ENCODE data around the gene GADD45G. TPM values are rescaled to one million over a fixed set of nuclear protein-coding genes. Genes with fewer than 3 reads are reported as not detected.

Gene GADD45G
- total RNA-seq, 1 donor from 2014 or later: 16.2 TPM

- intact Hi-C loops (cut with DNase I): no loop called here
- Histone ChIP-seq H3K4me1 (peaks cover 19% of the 10 kb centered on the region), H3K36me3 (no peaks in the 10 kb centered on the region), H3K9me3 (no peaks in the 10 kb centered on the region), H3K4me3 (no peak overlapping the region), H3K27me3 (no peaks in the 10 kb centered on the region), H3K27ac (no peak overlapping the region)
- DNase-seq (ENCODE audit: extremely low spot score in 2 of 2): no peak
- TF ChIP-seq POLR2AphosphoS5 (IDR thresholded peaks at IDR 0.05; ENCODE audit: insufficient read depth in 1 of 2, low read depth in 1 of 2) (no peak), POLR2A (IDR thresholded peaks at IDR 0.05) (no peak), CTCF (IDR thresholded peaks at IDR 0.05) (no peak)
Observed at GRCh38 chr9:89610391-89610925, 5.6 kb downstream of the GADD45G start.

DNA sequence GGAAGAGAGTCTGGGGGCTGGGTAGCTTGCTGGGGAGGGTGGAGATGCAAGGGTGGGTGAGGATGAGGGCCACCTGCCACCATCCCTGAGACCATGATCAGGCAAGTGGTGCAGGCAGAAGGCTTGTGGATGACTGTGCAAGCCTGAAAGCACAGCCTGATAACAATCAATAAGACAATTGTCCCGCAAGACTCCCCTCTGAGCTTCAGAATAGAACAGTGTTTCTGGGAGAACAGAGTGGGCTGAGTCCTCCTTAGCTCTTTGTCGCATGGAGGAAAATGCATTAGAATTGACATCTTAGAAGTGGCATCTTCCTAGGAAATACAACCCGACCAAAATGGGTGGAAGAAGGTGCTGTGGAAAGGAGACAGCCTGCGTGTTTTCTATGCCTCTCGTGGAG lies 6.6 kb downstream of the GADD45G start:
- Histone ChIP-seq H3K4me3 (no peak overlapping the region), H3K36me3 (no peaks in the 10 kb centered on the region), H3K27ac (no peak overlapping the region), H3K9me3 (no peaks in the 10 kb centered on the region), H3K4me1 (peaks cover 17% of the 10 kb centered on the region), H3K27me3 (no peaks in the 10 kb centered on the region)
- intact Hi-C loops (cut with DNase I): no loop called here
- DNase-seq (ENCODE audit: extremely low spot score in 2 of 2): no peak
- TF ChIP-seq CTCF (IDR thresholded peaks at IDR 0.05) (no peak), POLR2A (IDR thresholded peaks at IDR 0.05) (no peak), POLR2AphosphoS5 (IDR thresholded peaks at IDR 0.05; ENCODE audit: insufficient read depth in 1 of 2, low read depth in 1 of 2) (no peak)

DNA sequence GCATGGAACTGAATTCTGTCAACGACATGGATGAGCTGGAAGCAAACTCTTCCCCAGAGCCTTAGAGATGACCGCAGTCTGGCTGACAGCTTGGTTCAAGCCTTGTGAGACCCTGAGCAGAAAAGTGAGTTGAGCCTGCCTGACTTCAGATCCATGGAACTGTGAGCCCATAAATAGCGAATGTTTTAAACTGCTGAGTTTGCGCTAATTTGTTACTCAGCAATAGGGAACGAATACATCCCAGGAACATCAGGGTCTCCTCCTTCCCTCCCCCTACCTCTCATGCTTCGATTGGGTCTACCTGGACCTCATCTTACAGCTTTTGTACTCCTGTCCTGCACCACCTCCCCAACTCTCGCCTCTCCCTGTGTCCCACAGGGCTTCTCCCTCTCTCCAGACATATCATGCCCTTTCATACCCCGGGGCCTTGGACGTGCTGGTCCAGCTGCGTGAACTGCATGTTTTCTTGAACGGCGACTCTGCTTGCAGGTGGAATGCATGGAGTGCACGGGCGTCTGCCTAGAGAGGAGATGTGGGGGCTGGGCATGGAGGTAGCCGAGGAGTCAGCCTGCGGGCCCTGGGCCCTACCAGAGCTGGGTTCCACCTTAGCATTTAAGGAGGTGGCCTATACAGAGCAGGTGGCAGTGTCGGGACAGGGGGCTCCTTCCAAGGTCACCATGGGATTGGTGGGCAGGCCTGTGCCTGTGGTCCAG lies 7.9 kb downstream of the GADD45G start:
- intact Hi-C loops (cut with DNase I): no loop called here
- H3K4me3 ChIP-seq: no peak overlapping the region
- no peaks in the 10 kb centered on the region for H3K27me3 ChIP-seq
- H3K27ac ChIP-seq: no peak overlapping the region
- no peaks in the 10 kb centered on the region for H3K9me3 ChIP-seq
- peaks cover 4% of the 10 kb centered on the region for H3K4me1 ChIP-seq
- TF ChIP-seq POLR2A (IDR thresholded peaks at IDR 0.05) (no peak), POLR2AphosphoS5 (IDR thresholded peaks at IDR 0.05; ENCODE audit: insufficient read depth in 1 of 2, low read depth in 1 of 2) (no peak), CTCF (IDR thresholded peaks at IDR 0.05) (no peak)
- no peak for DNase-seq (ENCODE audit: extremely low spot score in 2 of 2)
- no peaks in the 10 kb centered on the region for H3K36me3 ChIP-seq

GRCh38 chr9:89613912-89614892 lies 9.4 kb downstream of the GADD45G start:
- Histone ChIP-seq H3K36me3 (no peaks in the 10 kb centered on the region), H3K4me3 (no peak overlapping the region), H3K27me3 (no peaks in the 10 kb centered on the region), H3K4me1 (no peaks in the 10 kb centered on the region), H3K27ac (no peak overlapping the region), H3K9me3 (no peaks in the 10 kb centered on the region)
- intact Hi-C loops (cut with DNase I): no loop called here
- TF ChIP-seq POLR2A (IDR thresholded peaks at IDR 0.05): no peak
- no peak for TF ChIP-seq POLR2AphosphoS5 (IDR thresholded peaks at IDR 0.05; ENCODE audit: insufficient read depth in 1 of 2, low read depth in 1 of 2)
- no peak for TF ChIP-seq CTCF (IDR thresholded peaks at IDR 0.05)
- no peak for DNase-seq (ENCODE audit: extremely low spot score in 2 of 2)

All from vagina (tissue), 2 donors.